ENCODE results near the gene NHERF2.

The NHERF2 gene

GRCh38 chr16:2042171-2042985 lies 15.7 kb downstream of the NHERF2 start:
- no peak for DNase-seq

GRCh38 chr16:2042986-2043666 lies 16.4 kb downstream of the NHERF2 start:
- DNase-seq = no peak

DNA sequence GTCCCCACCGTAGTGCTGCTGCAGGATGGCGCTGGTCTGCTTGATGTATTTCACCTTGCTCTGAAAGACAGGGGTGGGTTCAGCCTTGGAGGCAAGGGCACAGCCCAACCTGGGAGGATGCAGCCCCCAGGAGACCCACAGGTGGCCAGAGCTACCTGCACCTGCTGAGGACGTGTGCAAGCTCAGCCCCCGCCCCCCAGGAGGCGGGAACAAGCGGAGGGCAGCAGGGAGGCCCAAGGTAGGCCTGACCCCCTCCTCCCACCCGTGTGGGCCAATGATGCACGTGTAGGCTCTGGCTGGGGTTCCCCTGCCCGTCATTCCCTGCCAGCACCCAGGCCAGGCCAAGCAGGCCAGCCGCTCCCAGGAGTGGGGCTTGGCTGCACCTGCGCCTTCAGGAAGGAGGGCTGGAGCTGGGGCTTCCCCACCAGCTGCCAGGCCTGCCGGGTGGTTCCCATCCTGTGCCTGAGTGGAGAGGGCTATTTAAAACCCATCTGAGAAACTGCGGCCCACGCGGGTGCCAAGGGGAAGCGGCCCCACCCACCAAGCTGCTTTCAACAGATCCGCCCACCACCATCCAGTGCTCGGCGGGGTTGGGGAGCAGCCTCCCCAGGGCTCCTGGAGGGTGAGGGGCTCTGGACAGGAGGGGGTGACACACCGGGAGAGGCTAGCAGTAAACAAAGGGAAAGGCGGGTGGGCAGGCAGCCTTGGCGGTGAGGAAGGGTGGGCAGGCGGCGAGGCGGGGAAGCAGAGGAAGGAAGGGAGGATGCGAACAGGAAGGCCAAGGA lies 17.2 kb downstream of the NHERF2 start:
- DNase-seq = no peak

DNA sequence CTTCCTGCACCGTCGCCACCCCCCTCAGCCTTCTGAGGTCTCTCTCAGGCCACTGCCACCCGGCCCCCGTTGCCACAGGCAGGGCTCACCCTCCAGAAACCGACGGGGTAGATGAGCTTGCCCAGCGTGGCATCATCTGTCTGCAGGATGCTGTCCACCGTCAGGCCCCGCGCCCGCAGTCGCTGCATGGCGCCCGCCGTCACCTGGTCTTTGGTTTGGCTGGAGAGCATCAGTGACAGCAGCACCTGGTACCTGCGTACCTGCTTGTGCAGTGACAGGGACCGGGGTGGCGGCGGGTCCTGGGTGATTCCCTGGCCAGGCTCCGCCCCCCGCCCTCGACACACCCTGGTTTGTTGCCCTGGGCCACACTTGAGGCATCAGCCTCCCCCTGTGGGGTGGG lies 17.8 kb downstream of the NHERF2 start:
- no peak for DNase-seq

DNA sequence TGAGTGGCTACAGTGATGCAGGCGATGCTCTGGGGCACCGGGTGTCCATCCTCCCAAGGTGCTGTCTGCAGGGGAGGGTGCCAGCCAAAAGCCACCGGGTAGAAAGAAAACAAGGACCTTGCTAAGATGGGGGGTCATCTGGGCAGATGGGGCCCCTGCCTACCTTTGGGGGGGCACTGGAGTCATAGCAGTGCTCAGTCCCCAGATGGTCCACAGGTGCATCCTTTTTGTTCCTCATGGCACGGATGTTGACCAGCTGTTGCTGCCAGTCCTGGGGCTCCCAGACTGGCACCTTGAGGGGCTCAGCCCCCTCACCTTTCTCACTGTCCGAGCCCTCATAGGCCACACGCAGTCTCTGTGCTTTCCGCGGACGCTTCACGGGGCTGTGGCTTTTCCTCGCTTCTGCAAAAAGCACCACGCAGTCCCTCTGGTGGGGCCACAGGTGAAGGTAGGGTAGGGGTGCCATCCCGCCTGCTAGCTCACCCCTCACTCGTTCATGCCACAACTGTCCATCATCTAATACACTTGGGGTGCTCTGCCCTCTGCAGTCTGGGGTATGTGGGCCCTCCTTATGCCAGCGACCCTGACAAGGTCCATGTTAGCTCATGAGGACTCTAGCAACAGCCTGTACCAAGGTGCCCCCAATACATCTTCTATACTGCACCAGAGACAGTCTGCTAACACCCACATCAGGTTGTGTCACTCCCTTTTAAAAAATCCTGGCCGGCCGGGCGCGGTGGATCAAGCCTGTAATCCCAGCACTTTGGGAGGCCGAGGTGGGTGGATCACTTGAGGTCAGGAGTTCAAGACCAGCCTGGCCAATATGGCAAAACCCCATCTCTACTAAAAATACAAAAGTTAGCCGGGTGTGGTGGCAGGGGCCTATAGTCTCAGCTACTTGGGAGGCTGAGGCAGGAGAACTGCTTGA lies 19.5 kb downstream of the NHERF2 start:
- DNase-seq = no peak

- DNase-seq = no peak
These were observed 20.2 kb downstream of the NHERF2 start for GRCh38 chr16:2046893-2047329.

DNA sequence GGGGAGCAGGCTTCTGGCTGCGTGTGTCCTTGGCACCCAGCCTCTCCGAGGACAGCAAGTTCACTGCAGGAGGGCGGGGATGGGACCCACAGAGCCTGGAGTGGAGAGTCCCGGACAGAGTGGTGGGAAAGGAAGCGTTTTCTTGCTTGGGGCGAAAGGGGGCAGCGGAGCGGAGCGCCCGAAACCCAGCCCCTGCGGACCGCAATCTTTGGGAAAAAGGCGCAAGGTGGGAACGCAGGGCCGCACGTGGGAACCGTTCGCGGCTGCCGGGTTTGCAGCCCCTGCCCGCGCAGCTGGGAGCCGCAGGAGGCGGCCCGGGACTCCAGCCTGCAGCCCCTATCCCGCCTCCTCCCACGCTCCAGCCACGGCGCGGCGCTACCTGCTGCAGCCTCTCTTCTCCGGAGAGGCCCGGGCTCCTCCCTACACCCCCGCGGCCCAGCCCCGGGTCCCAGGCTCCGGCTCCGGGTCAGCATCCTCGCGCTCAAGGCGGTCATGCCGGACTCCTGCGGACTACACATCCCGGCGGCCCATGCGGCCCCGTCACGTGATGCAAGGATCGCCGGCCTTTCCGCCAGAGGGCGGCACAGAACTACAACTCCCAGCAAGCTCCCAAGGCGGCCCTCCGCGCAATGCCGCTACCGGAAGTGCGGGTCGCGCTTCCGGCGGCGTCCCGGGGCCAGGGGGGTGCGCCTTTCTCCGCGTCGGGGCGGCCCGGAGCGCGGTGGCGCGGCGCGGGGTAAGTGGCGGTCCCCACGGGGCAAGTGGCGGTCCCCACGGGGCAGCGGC lies 20.8 kb downstream of the NHERF2 start, which contains the start of the genes NTHL1 and TSC2:
Gene NTHL1, minus strand, starts transcription at position 505 of the 786 bp plus-strand sequence. Its CDS starts 11 bp downstream, at position 494.
Gene TSC2, plus strand, starts transcription at position 656 of the 786 bp plus-strand sequence. CDS start 631 bp downstream, outside the sequence.
- peak; percentile 87 for DNase-seq

DNA sequence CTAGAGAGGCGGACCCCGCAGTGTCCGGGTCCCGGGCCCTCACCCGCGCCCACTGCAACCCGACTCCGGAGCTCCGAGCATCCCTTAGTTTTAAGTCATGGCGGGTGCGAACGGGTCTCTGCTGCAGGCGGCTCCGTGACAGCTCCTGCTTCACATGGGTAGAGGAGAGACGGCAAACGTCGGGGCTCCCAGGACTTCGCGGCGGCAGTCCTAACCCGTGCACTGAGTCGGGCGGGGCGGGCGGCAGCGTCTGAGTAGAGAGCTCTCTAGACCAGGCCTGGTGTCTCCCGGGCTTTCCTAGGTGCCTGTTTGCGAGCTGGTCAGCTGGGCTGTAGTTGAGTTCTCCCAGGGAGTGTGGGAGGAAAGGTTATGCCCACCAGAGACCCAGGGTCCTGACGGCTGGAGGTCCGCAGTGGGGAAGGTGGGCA lies 21.4 kb downstream of the NHERF2 start:
- no peak for DNase-seq

DNA sequence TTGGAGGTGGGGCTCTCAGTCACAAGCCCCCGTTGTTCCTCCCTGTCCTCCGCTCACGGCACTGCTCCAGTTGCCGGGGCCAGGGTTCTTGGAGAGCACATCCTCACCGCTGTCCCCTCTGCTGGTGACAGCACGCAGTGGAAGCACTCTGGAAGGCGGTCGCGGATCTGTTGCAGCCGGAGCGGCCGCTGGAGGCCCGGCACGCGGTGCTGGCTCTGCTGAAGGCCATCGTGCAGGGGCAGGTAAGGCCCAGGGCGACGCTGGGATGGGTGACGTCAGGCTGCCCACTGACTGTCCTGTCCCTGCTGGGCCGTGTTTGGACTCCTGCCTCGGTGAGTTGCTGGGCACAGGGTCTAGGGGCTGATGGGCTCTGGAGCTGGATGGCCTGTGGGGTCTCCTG lies 26.5 kb downstream of the NHERF2 start:
- no peak for DNase-seq

- no peak for DNase-seq
These were observed 27.2 kb downstream of the NHERF2 start for GRCh38 chr16:2053897-2054296.

DNA sequence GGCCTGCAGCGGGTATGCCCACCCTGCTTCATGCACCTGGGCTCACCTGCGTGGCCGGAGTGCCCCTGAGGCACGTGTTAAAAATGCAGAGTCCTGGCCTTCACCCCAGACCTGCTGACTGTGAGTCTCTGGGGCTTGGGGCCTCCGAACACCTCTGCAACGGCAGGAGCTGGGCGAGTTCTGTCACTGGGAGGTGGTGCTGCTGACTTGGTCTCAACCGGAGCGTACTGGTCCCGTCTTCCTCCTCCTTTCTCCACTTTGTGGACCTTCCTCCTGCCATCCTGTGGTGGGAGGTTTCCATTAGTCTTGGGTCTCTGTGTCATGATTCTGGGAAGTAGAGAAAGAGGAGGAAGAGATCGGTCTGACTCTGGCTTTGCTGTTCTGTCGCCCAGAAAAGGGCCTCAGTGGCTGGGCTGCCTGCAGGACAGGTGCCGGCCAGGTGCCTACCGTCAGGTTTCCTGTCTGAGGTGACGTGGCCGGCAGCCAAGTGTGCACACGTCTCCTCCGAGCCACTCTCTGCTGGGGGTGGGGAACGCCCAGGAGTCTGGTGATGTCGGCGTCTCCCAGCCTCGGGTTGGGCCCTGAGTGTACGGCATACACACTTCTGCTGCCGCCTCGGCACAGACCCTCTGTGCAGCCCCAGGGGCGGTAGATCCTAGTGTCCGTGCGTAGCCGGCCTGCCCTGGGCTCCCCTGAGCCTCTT lies 28.0 kb downstream of the NHERF2 start:
- DNase-seq = no peak

- no peak for DNase-seq
These were observed 29.4 kb downstream of the NHERF2 start for GRCh38 chr16:2056077-2056476.

DNA sequence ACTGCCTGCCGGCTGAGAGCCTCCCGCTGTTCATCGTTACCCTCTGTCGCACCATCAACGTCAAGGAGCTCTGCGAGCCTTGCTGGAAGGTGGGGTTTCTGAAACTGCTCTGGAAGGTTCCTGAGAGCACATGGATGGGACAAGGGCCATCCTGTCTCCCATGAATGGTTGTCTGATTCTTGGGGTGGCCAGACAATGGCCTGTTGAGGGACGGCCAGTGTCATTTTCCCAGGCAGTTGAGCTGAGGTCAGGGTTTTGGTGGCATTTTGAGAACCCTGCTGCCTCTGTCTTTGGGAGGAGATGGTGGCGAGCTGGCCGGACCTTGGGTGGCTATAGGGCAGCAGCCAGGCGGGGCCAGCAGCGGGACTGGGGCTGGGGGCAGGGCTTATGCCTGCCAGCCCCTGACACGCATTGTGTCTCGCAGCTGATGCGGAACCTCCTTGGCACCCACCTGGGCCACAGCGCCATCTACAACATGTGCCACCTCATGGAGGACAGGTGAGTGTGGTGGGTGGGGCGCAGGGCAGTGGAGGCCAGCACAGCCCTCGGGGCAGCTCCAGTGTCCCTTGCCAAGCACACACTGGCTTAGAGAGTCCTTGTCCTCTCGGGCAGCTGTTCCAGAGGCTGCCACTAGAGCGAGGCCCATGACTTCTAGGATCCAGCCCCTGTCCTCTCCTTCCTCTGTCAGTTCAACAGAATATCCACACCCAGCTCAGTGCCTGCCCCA lies 30.1 kb downstream of the NHERF2 start:
- DNase-seq = no peak

DNA sequence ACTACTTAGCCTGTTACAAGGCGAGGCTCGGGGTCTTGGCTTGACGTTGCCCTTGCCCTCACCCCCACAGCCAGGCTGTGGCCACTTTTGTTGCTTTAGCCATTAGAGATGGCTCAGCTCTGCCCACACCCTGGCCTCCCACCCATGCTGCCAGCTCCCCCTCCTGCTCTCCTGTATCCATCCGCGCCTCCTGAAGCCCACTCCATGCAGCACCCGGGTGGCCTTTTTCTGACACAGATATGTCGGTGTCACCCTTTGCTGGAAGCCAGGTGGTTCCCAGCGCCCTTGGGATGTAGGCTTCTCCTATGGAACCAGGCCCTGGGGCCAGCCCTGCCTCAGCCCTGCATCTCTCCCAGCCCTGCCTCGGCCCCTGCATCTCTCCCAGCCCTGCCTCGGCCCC lies 30.7 kb downstream of the NHERF2 start:
- DNase-seq = no peak

GRCh38 chr16:2058420-2058819 lies 31.7 kb downstream of the NHERF2 start:
- no peak for DNase-seq

GRCh38 chr16:2058872-2059271 lies 32.2 kb downstream of the NHERF2 start:
- no peak for DNase-seq

GRCh38 chr16:2060346-2060745 lies 33.6 kb downstream of the NHERF2 start:
- no peak for DNase-seq

GRCh38 chr16:2061023-2061422 lies 34.3 kb downstream of the NHERF2 start:
- DNase-seq = no peak

- no peak for DNase-seq
These were observed 34.8 kb downstream of the NHERF2 start for GRCh38 chr16:2061526-2061925.

DNA sequence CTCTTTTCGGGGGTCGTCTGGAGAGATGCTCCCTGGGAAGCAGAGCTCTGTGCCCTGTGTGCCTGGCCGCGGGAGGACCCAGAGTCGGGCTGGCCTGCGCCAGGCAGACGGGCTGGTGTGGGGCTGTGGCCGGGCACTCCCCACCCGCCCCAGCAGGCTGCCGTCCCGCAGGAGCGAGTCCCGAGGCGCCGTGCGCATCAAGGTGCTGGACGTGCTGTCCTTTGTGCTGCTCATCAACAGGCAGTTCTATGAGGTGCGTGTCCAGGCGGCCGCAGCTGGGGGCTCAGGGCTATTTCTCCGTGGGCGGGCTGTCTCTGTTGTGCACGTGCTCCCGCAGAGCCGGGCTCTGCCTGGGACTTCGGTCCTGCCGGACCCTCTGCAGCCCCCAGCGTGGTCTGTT lies 36.1 kb downstream of the NHERF2 start:
- DNase-seq = no peak
